ENCODE measurements around the gene CFAP45. TPM values are rescaled to one million over a fixed set of nuclear protein-coding genes. Genes with fewer than 3 reads are reported as not detected.

CFAP45 gene
- total RNA-seq, 4 donors from 2014 or later, result 2.5 TPM; not detected in 3

DNA sequence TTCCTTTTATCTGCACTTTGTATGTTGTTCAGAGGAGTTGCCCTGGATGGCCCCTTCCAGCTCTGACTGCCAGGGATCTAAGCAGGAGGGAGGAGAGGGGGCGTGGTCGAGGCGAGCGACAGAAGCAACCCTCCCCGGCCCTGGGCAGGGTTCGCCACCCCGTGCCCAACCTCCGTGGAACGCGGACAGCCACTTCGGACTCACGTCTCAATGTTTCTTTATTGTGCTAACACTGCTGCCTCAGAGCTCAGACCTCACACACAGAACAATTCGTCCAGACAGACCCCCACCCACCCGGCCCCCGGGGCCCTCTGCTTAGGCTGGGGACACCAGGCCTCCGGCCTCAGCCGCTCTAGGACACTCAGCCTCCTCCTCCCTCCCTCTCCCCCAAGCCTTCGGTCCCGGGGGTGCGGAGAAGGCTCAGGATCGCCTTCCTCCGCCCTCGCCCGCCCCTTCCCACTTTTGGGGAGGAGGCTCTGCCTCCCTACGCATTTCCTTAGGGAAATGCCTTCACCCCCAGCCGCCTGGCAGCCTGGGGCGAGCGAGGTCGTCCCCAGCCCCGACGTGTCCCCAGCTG, 45.8 kb downstream of the CFAP45 start:
- peaks cover 0 to 7% (median 2%) of the 10 kb centered on the region in 4 donors for H3K4me1 ChIP-seq
- TF ChIP-seq, protein P1, sequence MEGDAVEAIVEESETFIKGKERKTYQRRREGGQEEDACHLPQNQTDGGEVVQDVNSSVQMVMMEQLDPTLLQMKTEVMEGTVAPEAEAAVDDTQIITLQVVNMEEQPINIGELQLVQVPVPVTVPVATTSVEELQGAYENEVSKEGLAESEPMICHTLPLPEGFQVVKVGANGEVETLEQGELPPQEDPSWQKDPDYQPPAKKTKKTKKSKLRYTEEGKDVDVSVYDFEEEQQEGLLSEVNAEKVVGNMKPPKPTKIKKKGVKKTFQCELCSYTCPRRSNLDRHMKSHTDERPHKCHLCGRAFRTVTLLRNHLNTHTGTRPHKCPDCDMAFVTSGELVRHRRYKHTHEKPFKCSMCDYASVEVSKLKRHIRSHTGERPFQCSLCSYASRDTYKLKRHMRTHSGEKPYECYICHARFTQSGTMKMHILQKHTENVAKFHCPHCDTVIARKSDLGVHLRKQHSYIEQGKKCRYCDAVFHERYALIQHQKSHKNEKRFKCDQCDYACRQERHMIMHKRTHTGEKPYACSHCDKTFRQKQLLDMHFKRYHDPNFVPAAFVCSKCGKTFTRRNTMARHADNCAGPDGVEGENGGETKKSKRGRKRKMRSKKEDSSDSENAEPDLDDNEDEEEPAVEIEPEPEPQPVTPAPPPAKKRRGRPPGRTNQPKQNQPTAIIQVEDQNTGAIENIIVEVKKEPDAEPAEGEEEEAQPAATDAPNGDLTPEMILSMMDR (IDR thresholded peaks at IDR 0.05), result no peak
- TF ChIP-seq POLR2A (IDR thresholded peaks at IDR 0.05), result peak in 1 of 2 donors; percentile 8

DNA sequence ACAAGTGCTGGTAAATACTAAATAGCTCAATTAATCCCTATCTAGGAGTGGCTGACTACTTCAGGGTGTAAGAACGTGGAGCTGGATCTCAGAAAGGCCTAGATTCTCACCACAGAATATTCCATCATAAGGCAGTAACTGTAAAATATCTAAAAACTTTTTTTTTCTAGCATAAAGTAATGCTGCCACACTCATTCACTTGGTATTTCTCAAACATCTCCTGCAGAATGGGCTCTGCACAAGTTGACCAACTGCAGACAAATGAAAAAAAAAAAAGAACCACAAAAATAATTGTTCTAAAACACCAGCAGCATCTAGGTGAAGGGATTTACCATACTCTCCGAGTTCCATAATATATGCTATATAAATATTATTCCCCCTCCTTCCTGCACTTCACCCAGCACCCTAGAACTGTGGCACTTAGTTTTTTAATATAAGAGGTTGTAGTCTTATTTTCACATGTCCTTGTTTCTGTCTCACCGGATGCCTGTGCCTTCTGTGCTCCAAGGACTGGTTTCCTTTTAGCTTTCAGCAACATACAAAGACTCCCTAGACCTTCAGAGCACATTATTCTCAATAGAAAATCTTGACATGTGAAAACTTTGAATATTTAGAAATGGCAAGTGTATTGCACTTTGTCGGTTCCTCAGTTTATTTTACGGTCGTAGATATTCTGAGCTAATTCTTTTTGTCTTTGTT, 46.4 kb downstream of the CFAP45 start:
- DNase-seq, result no peak
- Histone ChIP-seq H3K27ac (peak overlapping the region; percentile 76 to 97 (median 94)), H3K9me3 (no peaks in the 10 kb centered on the region), H3K4me3 (peak overlapping the region in 2 of 4 donors; percentile 68 to 73), H3K4me1 (peaks cover 0 to 7% (median 2%) of the 10 kb centered on the region in 4 donors), H3K36me3 (no peaks in the 10 kb centered on the region), H3K27me3 (no peaks in the 10 kb centered on the region)
- TF ChIP-seq, protein P1 (IDR thresholded peaks at IDR 0.05), result no peak
- TF ChIP-seq POLR2A (IDR thresholded peaks at IDR 0.05), result no peak

More for the DNA sequence above, 45.8 kb downstream of the CFAP45 start:
- Histone ChIP-seq H3K9me3 (no peaks in the 10 kb centered on the region), H3K36me3 (no peaks in the 10 kb centered on the region), H3K4me3 (peak overlapping the region; percentile 46 to 73 (median 62)), H3K27me3 (no peaks in the 10 kb centered on the region), H3K27ac (peak overlapping the region; percentile 76 to 97 (median 94))
- peak; percentile 50 to 90 (median 89) for DNase-seq

DNA sequence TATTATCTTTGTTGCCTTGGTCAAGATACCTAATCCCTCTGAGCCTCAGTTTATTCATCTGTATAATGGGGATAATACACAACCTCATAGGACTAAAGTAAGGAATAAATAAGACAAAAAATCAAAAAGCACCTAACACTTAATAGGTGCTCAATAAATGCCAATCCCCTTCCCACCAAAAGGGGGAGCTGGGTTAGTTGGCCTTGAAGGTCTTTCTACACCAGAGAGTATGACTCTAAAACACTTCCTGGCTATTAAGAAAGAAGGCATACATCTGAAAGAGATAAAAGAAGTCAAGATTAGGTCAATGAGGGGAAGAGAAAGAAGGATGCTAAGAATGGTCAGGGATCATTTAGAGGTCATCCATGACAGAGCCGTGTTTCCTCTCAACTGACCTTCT, 48.6 kb downstream of the CFAP45 start:
- Histone ChIP-seq H3K4me1 (peaks cover 0 to 7% (median 2%) of the 10 kb centered on the region in 4 donors), H3K36me3 (no peaks in the 10 kb centered on the region), H3K9me3 (no peaks in the 10 kb centered on the region), H3K27ac (no peak overlapping the region), H3K27me3 (no peaks in the 10 kb centered on the region), H3K4me3 (no peak overlapping the region)
- DNase-seq, result no peak
- TF ChIP-seq POLR2A (IDR thresholded peaks at IDR 0.05), result no peak
- TF ChIP-seq, protein P1 (IDR thresholded peaks at IDR 0.05), result no peak

DNA sequence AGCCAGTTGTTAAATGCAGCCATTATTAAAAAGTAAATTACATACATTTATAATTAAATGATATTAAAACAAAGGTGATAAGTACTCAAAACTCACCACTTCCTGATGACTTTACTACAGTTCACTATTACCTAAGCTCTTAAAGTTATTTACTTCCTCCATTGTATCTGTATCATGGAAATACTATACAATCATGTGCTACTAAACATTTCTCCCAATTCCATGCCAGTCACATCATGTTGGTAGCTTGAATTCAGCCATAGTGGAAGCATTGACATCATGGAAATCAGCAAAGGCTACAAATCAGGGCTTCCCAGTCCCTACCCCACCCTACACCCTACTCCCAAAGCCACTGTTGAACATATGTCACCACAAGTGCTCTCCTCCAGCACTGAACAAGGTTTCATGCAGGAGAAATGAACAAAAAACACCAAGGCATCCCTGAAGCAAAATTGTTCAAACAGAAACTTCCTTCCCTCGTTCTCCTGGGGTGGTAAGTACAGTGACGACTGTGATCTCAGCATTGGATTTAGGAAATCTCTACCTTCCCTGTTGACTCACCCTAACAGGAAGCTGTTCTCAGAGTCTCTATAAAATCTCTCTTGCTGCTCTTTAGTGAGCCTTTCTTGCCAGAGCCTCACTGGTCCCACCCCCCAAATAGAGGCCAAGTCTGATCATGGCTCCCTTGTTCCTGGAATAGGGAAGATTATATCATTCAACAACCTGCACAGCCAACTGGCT, 50.2 kb downstream of the CFAP45 start:
- H3K27ac ChIP-seq, result no peak overlapping the region
- TF ChIP-seq, protein P1 (IDR thresholded peaks at IDR 0.05), result no peak
- TF ChIP-seq POLR2A (IDR thresholded peaks at IDR 0.05), result no peak
- no peak for DNase-seq
- H3K36me3 ChIP-seq, result no peaks in the 10 kb centered on the region
- H3K4me1 ChIP-seq, result peaks cover 0 to 9% (median 2%) of the 10 kb centered on the region in 4 donors
- H3K27me3 ChIP-seq, result no peaks in the 10 kb centered on the region
- no peak overlapping the region for H3K4me3 ChIP-seq
- H3K9me3 ChIP-seq, result no peaks in the 10 kb centered on the region

DNA sequence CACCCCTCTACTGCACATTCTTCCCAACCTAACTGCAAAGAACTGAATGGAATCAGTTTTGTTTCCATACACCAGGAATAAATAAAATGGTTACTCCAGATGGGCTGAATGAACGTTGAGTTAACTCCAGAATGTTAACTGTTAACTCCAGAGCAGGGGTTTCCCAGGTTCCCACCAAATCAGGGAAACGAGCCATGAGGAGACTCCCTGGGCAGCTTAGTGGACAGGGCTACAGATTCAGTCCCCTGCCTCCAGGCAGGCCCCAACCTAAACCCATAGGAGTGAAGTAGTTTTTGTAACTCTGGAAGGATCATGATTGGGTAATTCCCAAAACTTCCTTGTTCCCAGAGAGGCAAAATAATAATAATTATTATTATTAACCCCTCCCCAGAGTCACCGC, 51.6 kb downstream of the CFAP45 start:
- Histone ChIP-seq H3K4me1 (peaks cover 0 to 9% (median 0%) of the 10 kb centered on the region in 4 donors), H3K4me3 (no peak overlapping the region), H3K36me3 (no peaks in the 10 kb centered on the region), H3K27ac (no peak overlapping the region), H3K27me3 (no peaks in the 10 kb centered on the region), H3K9me3 (no peaks in the 10 kb centered on the region)
- no peak for DNase-seq
- no peak for TF ChIP-seq POLR2A (IDR thresholded peaks at IDR 0.05)
- TF ChIP-seq, protein P1 (IDR thresholded peaks at IDR 0.05), result no peak
